ENCODE measurements around the gene GCSAML. TPM values are rescaled to one million over a fixed set of nuclear protein-coding genes. Genes with fewer than 3 reads are reported as not detected.

Gene GCSAML
- total and polyA plus RNA-seq, 2 of the 4 experiments (the other 2 are of a cell fraction): not detected

DNA sequence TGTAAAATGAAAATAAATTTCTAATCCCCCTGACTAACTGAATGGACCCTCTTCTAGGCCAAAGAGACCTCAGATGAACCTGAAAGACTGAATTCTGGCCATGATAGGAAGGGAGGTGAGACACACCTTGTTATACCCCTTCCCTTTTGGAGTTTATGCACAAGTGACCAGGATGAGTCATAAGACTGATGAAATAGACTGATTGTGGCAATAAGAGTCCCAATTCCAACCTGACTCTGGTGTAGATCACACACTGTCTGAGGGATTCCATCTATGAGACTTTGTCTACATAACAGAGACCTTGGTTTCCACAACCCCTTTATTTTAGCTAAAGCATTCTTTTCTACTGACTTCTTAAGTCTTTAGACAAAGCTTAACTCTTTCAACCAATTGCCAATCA lies 25.7 kb downstream of the GCSAML start:
- no TSS peak for BruUV-seq (replicated peaks)
- CTCF ChIA-PET: no interaction called here
- no peaks in the 10 kb centered on the region for H3K4me1 ChIP-seq (ENCODE audit: control insufficient read depth, insufficient read depth, low read length)
- ATAC-seq (ENCODE audit: low read depth): no peak
- dilution Hi-C loops (cut with HindIII; ENCODE audit: low sequenced_read_pairs, unreplicated experiment) (no loop called here), in situ Hi-C loops (cut with MboI; ENCODE audit: low sequenced_read_pairs) (no loop called here), intact Hi-C loops (cut with micrococcal nuclease) (no loop called here)
- no peak overlapping the region for H2BK15ac ChIP-seq (ENCODE audit: low read depth, low read length)
- H4K91ac ChIP-seq (ENCODE audit: insufficient read depth, low read depth, low read length): no peak overlapping the region
- H3K4me3 ChIP-seq (ENCODE audit: insufficient read depth, low read depth, low read length): no peak overlapping the region
- H3K4ac ChIP-seq (ENCODE audit: low read depth, low read length): no peak overlapping the region
- no peak overlapping the region for H2AK9ac ChIP-seq (replicated peaks; ENCODE audit: low read depth, low read length, poor library complexity)
- no peak overlapping the region for H4K8ac ChIP-seq (ENCODE audit: low read depth in 2 of 2, low read length in 2 of 2)
- no peak overlapping the region for H2BK5ac ChIP-seq (ENCODE audit: low read depth, low read length, poor library complexity, severe bottlenecking)
- no peaks in the 10 kb centered on the region for H3K36me3 ChIP-seq (ENCODE audit: control insufficient read depth, insufficient read depth, low read length)
- H2BK120ac ChIP-seq (ENCODE audit: low read depth, low read length): no peak overlapping the region
- no peak overlapping the region for H2AK5ac ChIP-seq (ENCODE audit: low read depth, low read length)
- no peak overlapping the region for H3K4me2 ChIP-seq (ENCODE audit: low read depth, low read length)
- H2BK20ac ChIP-seq (ENCODE audit: low read depth, low read length): no peak overlapping the region
- no peak for DNase-seq
- no peak overlapping the region for H4K5ac ChIP-seq (ENCODE audit: low read depth, low read length)
- no peak overlapping the region for H3K18ac ChIP-seq (ENCODE audit: low read depth, low read length)
- no peak overlapping the region for H2AFZ ChIP-seq (replicated peaks; ENCODE audit: low read length, poor library complexity)
- H3K14ac ChIP-seq (replicated peaks; ENCODE audit: low read depth, low read length): no peak overlapping the region
- H4K20me1 ChIP-seq (ENCODE audit: insufficient read depth, low read length): no peaks in the 10 kb centered on the region
- no peak for TF ChIP-seq FOS (IDR thresholded peaks at IDR 0.05; ENCODE audit: low read depth, low read length)
- no peak for TF ChIP-seq MAZ (IDR thresholded peaks at IDR 0.05; ENCODE audit: borderline replicate concordance, low read depth, low read length)
- no peak for TF ChIP-seq SMC3 (IDR thresholded peaks at IDR 0.05; ENCODE audit: low read depth, low read length)
- TF ChIP-seq RAD21 (IDR thresholded peaks at IDR 0.05; ENCODE audit: low read length): no peak
- TF ChIP-seq RCOR1 (IDR thresholded peaks at IDR 0.05; ENCODE audit: insufficient replicate concordance, low read length): no peak
- TF ChIP-seq CEBPB (IDR thresholded peaks at IDR 0.05; ENCODE audit: low read depth, low read length): no peak
- TF ChIP-seq POLR2A (IDR thresholded peaks at IDR 0.05; ENCODE audit: low read depth, low read length): no peak
- TF ChIP-seq BHLHE40 (IDR thresholded peaks at IDR 0.05; ENCODE audit: low read depth, low read length): no peak
- TF ChIP-seq, protein P1, sequence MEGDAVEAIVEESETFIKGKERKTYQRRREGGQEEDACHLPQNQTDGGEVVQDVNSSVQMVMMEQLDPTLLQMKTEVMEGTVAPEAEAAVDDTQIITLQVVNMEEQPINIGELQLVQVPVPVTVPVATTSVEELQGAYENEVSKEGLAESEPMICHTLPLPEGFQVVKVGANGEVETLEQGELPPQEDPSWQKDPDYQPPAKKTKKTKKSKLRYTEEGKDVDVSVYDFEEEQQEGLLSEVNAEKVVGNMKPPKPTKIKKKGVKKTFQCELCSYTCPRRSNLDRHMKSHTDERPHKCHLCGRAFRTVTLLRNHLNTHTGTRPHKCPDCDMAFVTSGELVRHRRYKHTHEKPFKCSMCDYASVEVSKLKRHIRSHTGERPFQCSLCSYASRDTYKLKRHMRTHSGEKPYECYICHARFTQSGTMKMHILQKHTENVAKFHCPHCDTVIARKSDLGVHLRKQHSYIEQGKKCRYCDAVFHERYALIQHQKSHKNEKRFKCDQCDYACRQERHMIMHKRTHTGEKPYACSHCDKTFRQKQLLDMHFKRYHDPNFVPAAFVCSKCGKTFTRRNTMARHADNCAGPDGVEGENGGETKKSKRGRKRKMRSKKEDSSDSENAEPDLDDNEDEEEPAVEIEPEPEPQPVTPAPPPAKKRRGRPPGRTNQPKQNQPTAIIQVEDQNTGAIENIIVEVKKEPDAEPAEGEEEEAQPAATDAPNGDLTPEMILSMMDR (conservative IDR thresholded peaks at IDR 0.05; ENCODE audit: low read depth, low read length): no peak
- TF ChIP-seq NFE2L2 (IDR thresholded peaks at IDR 0.05; ENCODE audit: low read depth, low read length): no peak
- TF ChIP-seq, protein P2, sequence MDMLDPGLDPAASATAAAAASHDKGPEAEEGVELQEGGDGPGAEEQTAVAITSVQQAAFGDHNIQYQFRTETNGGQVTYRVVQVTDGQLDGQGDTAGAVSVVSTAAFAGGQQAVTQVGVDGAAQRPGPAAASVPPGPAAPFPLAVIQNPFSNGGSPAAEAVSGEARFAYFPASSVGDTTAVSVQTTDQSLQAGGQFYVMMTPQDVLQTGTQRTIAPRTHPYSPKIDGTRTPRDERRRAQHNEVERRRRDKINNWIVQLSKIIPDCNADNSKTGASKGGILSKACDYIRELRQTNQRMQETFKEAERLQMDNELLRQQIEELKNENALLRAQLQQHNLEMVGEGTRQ (IDR thresholded peaks at IDR 0.05; ENCODE audit: low read depth, low read length): no peak
- TF ChIP-seq RFX5 (IDR thresholded peaks at IDR 0.05; ENCODE audit: low read depth, low read length): no peak
- TF ChIP-seq, protein P3, sequence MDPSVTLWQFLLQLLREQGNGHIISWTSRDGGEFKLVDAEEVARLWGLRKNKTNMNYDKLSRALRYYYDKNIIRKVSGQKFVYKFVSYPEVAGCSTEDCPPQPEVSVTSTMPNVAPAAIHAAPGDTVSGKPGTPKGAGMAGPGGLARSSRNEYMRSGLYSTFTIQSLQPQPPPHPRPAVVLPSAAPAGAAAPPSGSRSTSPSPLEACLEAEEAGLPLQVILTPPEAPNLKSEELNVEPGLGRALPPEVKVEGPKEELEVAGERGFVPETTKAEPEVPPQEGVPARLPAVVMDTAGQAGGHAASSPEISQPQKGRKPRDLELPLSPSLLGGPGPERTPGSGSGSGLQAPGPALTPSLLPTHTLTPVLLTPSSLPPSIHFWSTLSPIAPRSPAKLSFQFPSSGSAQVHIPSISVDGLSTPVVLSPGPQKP (IDR thresholded peaks at IDR 0.05; ENCODE audit: borderline replicate concordance, low read depth, low read length): no peak
- TF ChIP-seq MXI1 (IDR thresholded peaks at IDR 0.05; ENCODE audit: borderline replicate concordance, low read depth, low read length): no peak
- no peak for TF ChIP-seq MAFK (IDR thresholded peaks at IDR 0.05; ENCODE audit: low read depth, low read length)
- no peak for TF ChIP-seq CHD1 (IDR thresholded peaks at IDR 0.05; ENCODE audit: low read depth, low read length)
- peaks cover 12% of the 10 kb centered on the region for H3K9me3 ChIP-seq (ENCODE audit: control insufficient read depth, insufficient read depth, low read length)
- no peaks in the 10 kb centered on the region for H3K79me1 ChIP-seq (ENCODE audit: low read depth in 1 of 2, low read length in 2 of 2)
- H3K9me1 ChIP-seq (ENCODE audit: insufficient read depth, low read length): no peaks in the 10 kb centered on the region
- H3K27me3 ChIP-seq (ENCODE audit: control insufficient read depth, insufficient read depth, low read length): no peaks in the 10 kb centered on the region
- no peak overlapping the region for H3K56ac ChIP-seq (ENCODE audit: extremely low read depth, insufficient read depth, low read length)
- POLR2A ChIA-PET (ENCODE audit: unreplicated experiment): no interaction called here
- no peak overlapping the region for H3K27ac ChIP-seq (ENCODE audit: insufficient read depth, low read length)
- H3K23ac ChIP-seq (ENCODE audit: low read depth, low read length): no peak overlapping the region
- no peak overlapping the region for H3K9ac ChIP-seq (ENCODE audit: low read depth, low read length)
